ENCODE results near the gene CMTM4. TPM values are rescaled to one million over a fixed set of nuclear protein-coding genes. Genes with fewer than 3 reads are reported as not detected.

The CMTM4 gene
- polyA plus RNA-seq, 1 of the 3 experiments (the other 2 are of a cell fraction), result 21.7 TPM

GRCh38 chr16:66653581-66654350 lies 42.8 kb downstream of the CMTM4 start (continued):
- TF ChIP-seq PBX3 (IDR thresholded peaks at IDR 0.05) (no peak), GATA2 (CRISPR knock-in tag; IDR thresholded peaks at IDR 0.05) (no peak), REST (IDR thresholded peaks at IDR 0.05; ENCODE audit: low read depth, low read length) (no peak), FOXJ3 (CRISPR knock-in tag; IDR thresholded peaks at IDR 0.05) (no peak)

GRCh38 chr16:66652661-66653360 lies 43.7 kb downstream of the CMTM4 start:
- DNase-seq, result no peak
- Histone ChIP-seq H3K9me2 (no peaks in the 10 kb centered on the region), H3K9me3 (no peaks in the 10 kb centered on the region), H3K27me3 (ENCODE audit: insufficient read depth) (no peaks in the 10 kb centered on the region), H3K4me3 (ENCODE audit: low read depth in 2 of 2, low read length in 1 of 2) (no peak overlapping the region), H3K79me2 (ENCODE audit: insufficient read depth) (peaks cover 27% of the 10 kb centered on the region; the same call in 1 of the 2 replicates), H4K20me1 (ENCODE audit: insufficient read depth) (no peaks in the 10 kb centered on the region), H3K27ac (ENCODE audit: low read depth in 2 of 2, low read length in 1 of 2) (no peak overlapping the region), H3K4me1 (ENCODE audit: control insufficient read depth in 1 of 2, insufficient read depth in 2 of 2, low read depth in 1 of 2, low read length in 1 of 2) (peaks cover 4 to 6% of the 10 kb centered on the region in 2 experiments; a peak in 2 of 4 replicates), H3F3A (replicated peaks; ENCODE audit: insufficient read depth) (no peaks in the 10 kb centered on the region), H3K4me2 (no peak overlapping the region), H2AFZ (ENCODE audit: low read depth) (no peak overlapping the region), H3K9ac (no peak overlapping the region), H3K36me3 (replicated peaks in 1 of 2; ENCODE audit: control insufficient read depth in 1 of 2, insufficient read depth in 2 of 2, low read length in 1 of 2) (no peaks in the 10 kb centered on the region)
- TF ChIP-seq ELF1 (IDR thresholded peaks at IDR 0.05), result no peak
- no peak for TF ChIP-seq RAD21 (IDR thresholded peaks at IDR 0.05; ENCODE audit: low read length)
- POLR2A ChIA-PET, result no interaction called here
- CTCF ChIA-PET, result interaction anchor here (0.6 to 0.9 kb wide), 3 partner anchors 9 to 33 kb away, joined by 3 read pairs; no protein-coding TSS in a partner anchor
- 87% methylated on average over 6 of the region's 7 CpGs for WGBS (ENCODE audit: low lambda C conversion rate)

- H3K9me2 ChIP-seq, result no peaks in the 10 kb centered on the region
- H3K36me3 ChIP-seq (replicated peaks in 1 of 2; ENCODE audit: control insufficient read depth in 1 of 2, insufficient read depth in 2 of 2, low read length in 1 of 2), result no peaks in the 10 kb centered on the region
- H3K4me1 ChIP-seq (ENCODE audit: control insufficient read depth in 1 of 2, insufficient read depth in 2 of 2, low read depth in 1 of 2, low read length in 1 of 2), result peaks cover 4 to 6% of the 10 kb centered on the region in 2 experiments; a peak in 2 of 4 replicates
- no peak overlapping the region for H3K9ac ChIP-seq
- H4K20me1 ChIP-seq (ENCODE audit: insufficient read depth), result no peaks in the 10 kb centered on the region
- no peak overlapping the region for H3K4me3 ChIP-seq (ENCODE audit: low read depth in 2 of 2, low read length in 1 of 2)
- peaks cover 24% of the 10 kb centered on the region; the same call in 1 of the 2 replicates for H3K79me2 ChIP-seq (ENCODE audit: insufficient read depth)
- 100% methylated on average over 6 of the region's 6 CpGs for WGBS (ENCODE audit: low lambda C conversion rate)
- H3K9me3 ChIP-seq, result no peaks in the 10 kb centered on the region
- ChIA-PET CTCF (interaction anchor here (0.9 to 2.5 kb wide), 20 partner anchors 10 to 241 kb away, joined by 3 to 66 read pairs (median 10); partner anchors contain the start of genes CMTM3 and DYNC1LI2), POLR2A (interaction anchor here (1.7 kb wide), 1 partner anchor 9 kb away, joined by 7 read pairs; no protein-coding TSS in a partner anchor)
- no peak overlapping the region for H3K27ac ChIP-seq (ENCODE audit: low read depth in 2 of 2, low read length in 1 of 2)
- no peak for DNase-seq
- H2AFZ ChIP-seq (ENCODE audit: low read depth), result no peak overlapping the region
- no peaks in the 10 kb centered on the region for H3F3A ChIP-seq (replicated peaks; ENCODE audit: insufficient read depth)
- H3K27me3 ChIP-seq (ENCODE audit: insufficient read depth), result no peaks in the 10 kb centered on the region
- H3K4me2 ChIP-seq, result no peak overlapping the region
- no peak for TF ChIP-seq SIN3A (IDR thresholded peaks at IDR 0.05; ENCODE audit: borderline replicate concordance, low read depth, low read length)
- TF ChIP-seq FOSL2 (IDR thresholded peaks at IDR 0.05; ENCODE audit: borderline replicate concordance, low read depth), result no peak
- no peak for TF ChIP-seq ZBTB33 (IDR thresholded peaks at IDR 0.05; ENCODE audit: borderline replicate concordance, low read depth)
- no peak for TF ChIP-seq MAX (IDR thresholded peaks at IDR 0.05; ENCODE audit: low read depth)
- no peak for TF ChIP-seq IRF3 (IDR thresholded peaks at IDR 0.05; ENCODE audit: low read depth, low read length)
- TF ChIP-seq FOXM1 (IDR thresholded peaks at IDR 0.05; ENCODE audit: low read depth), result no peak
- no peak for TF ChIP-seq NRF1 (IDR thresholded peaks at IDR 0.05; ENCODE audit: low read depth, low read length)
Observed at GRCh38 chr16:66651965-66652364, 44.6 kb downstream of the CMTM4 start.
